ENCODE results near the gene MEDAG. TPM values are rescaled to one million over a fixed set of nuclear protein-coding genes. Genes with fewer than 3 reads are reported as not detected.
A peak's percentile ranks its signal among the peaks of the same experiment; 100 is the strongest.

MEDAG gene
- total RNA-seq: 46.7 and 96.1 TPM in 2 replicates

DNA sequence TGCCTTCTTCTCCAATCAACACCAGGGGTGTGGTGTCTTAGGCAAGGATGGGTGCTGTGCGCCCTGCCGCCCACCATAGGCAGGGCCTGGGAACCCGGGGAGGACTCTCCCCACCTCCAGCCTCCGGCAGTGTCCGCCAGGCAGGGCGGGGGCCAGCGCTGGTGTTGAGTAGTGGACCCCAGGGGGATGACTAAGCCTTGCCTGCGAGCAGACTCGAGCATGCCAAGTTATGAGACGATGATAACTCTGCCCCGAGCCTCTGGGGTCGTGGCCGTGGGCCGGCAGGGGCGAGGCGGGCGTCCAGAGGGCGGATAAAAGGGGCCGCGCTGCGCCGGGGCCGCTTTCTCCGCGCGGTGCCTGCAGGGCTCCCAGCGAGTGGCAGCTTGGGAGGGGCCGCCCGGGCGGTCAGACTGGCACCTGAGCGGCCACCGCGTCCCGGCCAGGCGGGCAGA is at the start of gene MEDAG:
TSS of gene MEDAG (plus strand) at position 340 of the 452 bp plus-strand sequence. CDS start 245 bp downstream, outside the sequence.
- H3K4me3 ChIP-seq (ENCODE audit: insufficient read depth, low read length): peak within 1 kb of the TSS; percentile 77
- H3K36me3 ChIP-seq (ENCODE audit: insufficient read depth, low read length): peaks cover 10% of the 10 kb centered on the region
- DNase-seq (ENCODE audit: insufficient read length, low spot score, missing footprints): peak; percentile 93
- no peaks in the 10 kb centered on the region for H3K27me3 ChIP-seq (ENCODE audit: insufficient read depth, low read length)
- H3K4me2 ChIP-seq (ENCODE audit: insufficient read depth, low read length): peak within 1 kb of the TSS; percentile 79
- peak within 1 kb of the TSS; percentile 14 for H2AFZ ChIP-seq (ENCODE audit: low read length)
- peaks cover 41% of the 10 kb centered on the region for H3K79me2 ChIP-seq (ENCODE audit: insufficient read depth, low read length)
- H3K4me1 ChIP-seq (ENCODE audit: insufficient read depth, low read length): peaks cover 27% of the 10 kb centered on the region
- TF ChIP-seq, protein P1, sequence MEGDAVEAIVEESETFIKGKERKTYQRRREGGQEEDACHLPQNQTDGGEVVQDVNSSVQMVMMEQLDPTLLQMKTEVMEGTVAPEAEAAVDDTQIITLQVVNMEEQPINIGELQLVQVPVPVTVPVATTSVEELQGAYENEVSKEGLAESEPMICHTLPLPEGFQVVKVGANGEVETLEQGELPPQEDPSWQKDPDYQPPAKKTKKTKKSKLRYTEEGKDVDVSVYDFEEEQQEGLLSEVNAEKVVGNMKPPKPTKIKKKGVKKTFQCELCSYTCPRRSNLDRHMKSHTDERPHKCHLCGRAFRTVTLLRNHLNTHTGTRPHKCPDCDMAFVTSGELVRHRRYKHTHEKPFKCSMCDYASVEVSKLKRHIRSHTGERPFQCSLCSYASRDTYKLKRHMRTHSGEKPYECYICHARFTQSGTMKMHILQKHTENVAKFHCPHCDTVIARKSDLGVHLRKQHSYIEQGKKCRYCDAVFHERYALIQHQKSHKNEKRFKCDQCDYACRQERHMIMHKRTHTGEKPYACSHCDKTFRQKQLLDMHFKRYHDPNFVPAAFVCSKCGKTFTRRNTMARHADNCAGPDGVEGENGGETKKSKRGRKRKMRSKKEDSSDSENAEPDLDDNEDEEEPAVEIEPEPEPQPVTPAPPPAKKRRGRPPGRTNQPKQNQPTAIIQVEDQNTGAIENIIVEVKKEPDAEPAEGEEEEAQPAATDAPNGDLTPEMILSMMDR (IDR thresholded peaks at IDR 0.05; ENCODE audit: extremely low read depth, low read depth, low read length): no peak
- H3K9me3 ChIP-seq (ENCODE audit: low read depth, low read length): no peaks in the 10 kb centered on the region
- peak within 1 kb of the TSS; percentile 89 for H3K27ac ChIP-seq (ENCODE audit: low read depth, low read length)
- peaks cover 6% of the 10 kb centered on the region for H4K20me1 ChIP-seq (ENCODE audit: insufficient read depth, low read length)

DNA sequence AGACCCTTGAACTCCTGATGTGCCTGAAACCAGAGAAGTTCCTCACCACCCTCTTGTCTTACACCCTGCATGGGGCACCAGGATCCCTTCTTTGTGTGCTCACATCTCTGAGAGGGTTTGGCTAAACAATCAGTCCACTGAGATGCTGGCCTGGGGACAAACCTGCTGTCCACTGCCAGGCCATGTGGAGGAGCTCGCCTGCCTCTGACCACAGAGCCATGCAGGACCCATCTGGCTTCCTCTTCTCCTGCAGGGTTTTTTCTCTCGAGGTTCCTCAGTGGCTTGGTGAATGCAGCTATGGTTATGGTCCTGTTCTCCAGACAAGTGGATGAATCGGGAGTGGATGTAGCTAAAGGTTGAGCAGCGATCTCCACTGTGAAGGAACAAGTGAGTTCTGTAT is 49.1 kb upstream of the MEDAG start:
- Histone ChIP-seq H2AFZ (ENCODE audit: low read length) (peak overlapping the region; percentile 13), H3K4me2 (ENCODE audit: insufficient read depth, low read length) (no peak overlapping the region), H3K27ac (ENCODE audit: low read depth, low read length) (no peak overlapping the region), H3K27me3 (ENCODE audit: insufficient read depth, low read length) (no peaks in the 10 kb centered on the region), H4K20me1 (ENCODE audit: insufficient read depth, low read length) (no peaks in the 10 kb centered on the region), H3K79me2 (ENCODE audit: insufficient read depth, low read length) (no peaks in the 10 kb centered on the region), H3K4me3 (ENCODE audit: insufficient read depth, low read length) (no peak overlapping the region), H3K36me3 (ENCODE audit: insufficient read depth, low read length) (no peaks in the 10 kb centered on the region), H3K9me3 (ENCODE audit: low read depth, low read length) (peaks cover 2% of the 10 kb centered on the region), H3K4me1 (ENCODE audit: insufficient read depth, low read length) (no peaks in the 10 kb centered on the region)
- TF ChIP-seq, protein P1 (IDR thresholded peaks at IDR 0.05; ENCODE audit: extremely low read depth, low read depth, low read length): peak; percentile 23
- DNase-seq (ENCODE audit: insufficient read length, low spot score, missing footprints): no peak

DNA sequence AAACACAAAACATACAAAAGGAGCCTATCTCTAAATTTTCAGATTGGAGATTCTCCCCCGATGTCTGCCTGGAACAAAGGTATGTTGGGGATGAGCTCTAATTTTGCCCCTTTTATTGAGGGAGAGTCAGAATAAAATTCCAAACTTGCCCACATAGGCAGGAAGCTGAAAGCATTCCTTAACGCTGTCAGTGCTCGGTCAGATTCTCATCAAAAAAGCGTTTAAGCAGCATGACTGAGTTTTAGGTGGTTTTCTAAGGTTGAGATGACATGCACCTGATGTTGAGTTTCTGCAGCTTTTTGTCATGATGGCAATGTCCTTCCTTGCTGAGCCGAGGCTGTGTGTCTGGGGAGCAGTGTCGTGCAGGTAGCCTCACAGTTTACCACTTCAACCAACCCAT is 48.4 kb upstream of the MEDAG start:
- no peaks in the 10 kb centered on the region for H4K20me1 ChIP-seq (ENCODE audit: insufficient read depth, low read length)
- H3K4me2 ChIP-seq (ENCODE audit: insufficient read depth, low read length): no peak overlapping the region
- no peaks in the 10 kb centered on the region for H3K36me3 ChIP-seq (ENCODE audit: insufficient read depth, low read length)
- no peak overlapping the region for H2AFZ ChIP-seq (ENCODE audit: low read length)
- no peak for DNase-seq (ENCODE audit: insufficient read length, low spot score, missing footprints)
- no peak overlapping the region for H3K27ac ChIP-seq (ENCODE audit: low read depth, low read length)
- H3K27me3 ChIP-seq (ENCODE audit: insufficient read depth, low read length): no peaks in the 10 kb centered on the region
- H3K9me3 ChIP-seq (ENCODE audit: low read depth, low read length): peaks cover 2% of the 10 kb centered on the region
- no peaks in the 10 kb centered on the region for H3K79me2 ChIP-seq (ENCODE audit: insufficient read depth, low read length)
- peaks cover 6% of the 10 kb centered on the region for H3K4me1 ChIP-seq (ENCODE audit: insufficient read depth, low read length)
- no peak overlapping the region for H3K4me3 ChIP-seq (ENCODE audit: insufficient read depth, low read length)
- TF ChIP-seq, protein P1 (IDR thresholded peaks at IDR 0.05; ENCODE audit: extremely low read depth, low read depth, low read length): no peak

DNA sequence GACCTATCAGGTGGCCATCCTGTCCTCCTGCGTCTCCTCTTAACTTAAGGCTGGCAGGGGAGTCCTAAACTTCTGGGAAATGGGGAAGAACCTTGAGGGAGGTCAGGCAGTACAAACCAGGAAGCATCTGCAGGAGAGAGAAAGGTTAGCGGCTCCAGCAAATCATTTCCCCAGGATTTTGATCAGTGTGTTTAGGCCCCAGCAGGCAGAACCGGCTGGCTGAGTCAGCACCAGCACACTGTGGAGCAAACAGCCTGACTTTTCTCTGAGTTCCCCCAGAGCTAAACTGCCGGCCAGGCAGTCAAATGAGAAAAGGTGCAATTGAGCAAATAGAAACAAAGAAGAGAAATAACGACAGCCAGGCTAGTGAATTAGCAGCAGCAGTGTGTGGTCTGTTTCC is 46.7 kb upstream of the MEDAG start:
- Histone ChIP-seq H3K4me3 (ENCODE audit: insufficient read depth, low read length) (no peak overlapping the region), H3K36me3 (ENCODE audit: insufficient read depth, low read length) (no peaks in the 10 kb centered on the region), H3K4me2 (ENCODE audit: insufficient read depth, low read length) (no peak overlapping the region), H3K4me1 (ENCODE audit: insufficient read depth, low read length) (peaks cover 22% of the 10 kb centered on the region), H4K20me1 (ENCODE audit: insufficient read depth, low read length) (no peaks in the 10 kb centered on the region), H3K79me2 (ENCODE audit: insufficient read depth, low read length) (no peaks in the 10 kb centered on the region), H3K27ac (ENCODE audit: low read depth, low read length) (no peak overlapping the region), H3K9me3 (ENCODE audit: low read depth, low read length) (peaks cover 2% of the 10 kb centered on the region), H3K27me3 (ENCODE audit: insufficient read depth, low read length) (no peaks in the 10 kb centered on the region), H2AFZ (ENCODE audit: low read length) (peak overlapping the region; percentile 6)
- TF ChIP-seq, protein P1 (IDR thresholded peaks at IDR 0.05; ENCODE audit: extremely low read depth, low read depth, low read length): no peak
- DNase-seq (ENCODE audit: insufficient read length, low spot score, missing footprints): no peak
